Psoas muscle (tissue), 8 donors: Measurements from ENCODE around the gene FBF1. TPM values are rescaled to one million over a fixed set of nuclear protein-coding genes. Genes with fewer than 3 reads are reported as not detected.

ENCODE experiments used
- ATAC-seq, 4 donors: fragments of 200-7000 bp; cut with Tn5 transposase; one replicate each; pipeline ENCODE4 v1.9.1; 2020; ENCODE audit warnings: moderate library complexity in 3 of 4, mild to moderate bottlenecking in 2 of 4
- DNase-seq, 2 donors: peaks; one replicate each; pipeline ENCODE4 v3.0.0-alpha.2; 2020
- H3K27ac ChIP-seq: fragments of 200-600 bp; one replicate; pipeline ENCODE4 v1.8.0; 2022
- H3K27me3 ChIP-seq, 3 donors: fragments of 200-600 bp in 1 of 3; one replicate each; pipeline versions ENCODE4 v1.6.1 to v1.8.0; 2013 to 2022; ENCODE audit warnings: low read length in 2 of 3, mild to moderate bottlenecking in 2 of 3, moderate library complexity in 1 of 3; ENCODE audit not compliant: insufficient read depth in 3 of 3
- H3K36me3 ChIP-seq, 2 donors: fragments of 200-600 bp in 1 of 2; one replicate each; pipeline versions ENCODE4 v1.6.1 to v1.8.0; 2013 to 2022; ENCODE audit warnings: low read depth in 1 of 2, mild to moderate bottlenecking in 1 of 2, moderate library complexity in 1 of 2; ENCODE audit not compliant: insufficient read depth in 1 of 2
- H3K4me1 ChIP-seq: fragments of 200-600 bp; one replicate; pipeline ENCODE4 v1.8.0; 2022
- H3K4me3 ChIP-seq: fragments of 200-600 bp; one replicate; pipeline ENCODE4 v1.8.0; 2022; ENCODE audit warnings: mild to moderate bottlenecking
- H3K9me3 ChIP-seq: fragments of 200-600 bp; one replicate; pipeline ENCODE4 v1.8.0; 2022
- WGBS, 3 donors: extraction: QIAGEN DNeasy Blood & Tissue Kit; methylation state at CpG; one replicate each; pipeline versions ENCODE4 v1.1.6 to v1.1.7; 2013; 5-methylcytosine and 5-hydroxymethylcytosine counted together
- intact Hi-C, 2 donors: fragments of 100-400 bp; cut with DNase I; formaldehyde crosslinking; loops; one replicate each; pipeline versions ENCODE4 v1.11.0 to v1.14.2; 2022
- polyA plus RNA-seq, 3 donors: library from polyadenylated mRNA; stranded (reverse); fragments of 200-250 nt; gene quantifications; one replicate each; pipeline ENCODE4 v1.2.3, GENCODE V29; 2013
- total RNA-seq, 4 donors: library from RNA; stranded (reverse); fragmentation: NEBNext Ultra II Directional in 2 of 4; extraction: Animal tissue kit (Norgen Biotek cat#: 25700) in 2 of 4; gene quantifications; one replicate each; pipeline versions ENCODE4 v1.2.1 to v1.2.4, GENCODE V29; 2021 to 2023
- TF ChIP-seq, protein P1 (sequence below): fragments of 200-600 bp; IDR thresholded peaks from one replicate; pipeline ENCODE4 v1.8.0; 2022; ENCODE audit warnings: antibody characterized with exemption
- donor health status: healthy with polysubstance abuse.
- donor health status: DM: no; HTN: no; CAD: no; lungs with moderate emphysema.
- donor health status: Bipolar disorder and iron deficiency.
- donor health status: healthy.
- donor health status: DM: yes; HTN: yes; CAD: no.
- donor health status: DM: no; HTN: no; CAD: no.
- donor health status: DM: no; HTN: no; CAD: no.
- donor health status: DM: yes; HTN: yes; CAD: no.

Gene FBF1
- total and polyA plus RNA-seq, 7 donors, result 1.8 to 10.4 (median 3.7) TPM

DNA sequence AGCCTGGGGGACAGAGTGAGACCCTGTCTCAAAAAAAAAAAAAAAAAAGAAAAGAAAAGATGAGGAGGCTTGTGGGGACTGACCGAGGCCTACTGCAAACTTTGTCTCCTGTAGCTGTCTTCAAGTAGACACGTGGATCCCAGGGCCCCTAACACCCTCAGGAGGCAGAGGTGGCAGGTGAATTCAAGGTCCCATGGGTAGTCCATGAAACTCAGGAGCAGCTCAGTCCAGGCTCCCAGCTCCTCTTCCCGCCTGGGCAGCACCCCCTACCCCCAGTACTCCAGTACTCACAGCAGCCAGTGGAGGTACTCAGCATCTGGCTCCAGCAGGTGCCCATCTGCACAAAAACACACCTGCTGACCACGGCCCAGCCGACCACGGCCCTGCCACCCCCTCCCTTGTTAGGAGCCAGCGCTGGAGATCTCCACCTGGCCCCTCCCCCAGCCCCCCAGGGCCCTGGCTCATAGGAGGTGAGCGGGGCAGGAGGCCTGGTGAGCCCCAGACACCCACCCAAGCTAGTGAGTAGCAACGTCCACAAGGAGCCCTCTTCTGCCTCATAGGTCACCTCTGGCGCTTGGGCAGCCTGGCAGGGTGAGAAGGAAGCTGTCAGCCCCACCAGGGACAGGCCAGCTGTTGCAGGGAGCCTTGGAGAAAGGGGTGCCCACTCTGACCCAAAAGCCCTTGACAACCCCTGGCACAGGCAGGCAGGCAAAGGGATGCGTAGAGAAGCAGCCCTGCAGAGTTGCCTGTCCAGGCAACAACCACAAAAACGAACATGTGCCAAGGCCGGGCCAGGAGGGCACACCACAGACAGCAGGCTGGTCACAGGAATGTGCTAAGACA is 39.9 kb downstream of the FBF1 start:
- H3K9me3 ChIP-seq, result no peaks in the 10 kb centered on the region
- DNase-seq (no peak), ATAC-seq (no peak)
- H3K36me3 ChIP-seq, result peaks cover 5 to 61% of the 10 kb centered on the region in 2 donors
- intact Hi-C loops, result no loop called here
- no peaks in the 10 kb centered on the region for H3K27me3 ChIP-seq
- H3K4me1 ChIP-seq, result peaks cover 13% of the 10 kb centered on the region
- WGBS, 3 donors, result 77 to 82% (median 79%) methylated on average over 11 to 13 of the region's 13 CpGs
- no peak overlapping the region for H3K27ac ChIP-seq
- no peak overlapping the region for H3K4me3 ChIP-seq
- TF ChIP-seq, protein P1, sequence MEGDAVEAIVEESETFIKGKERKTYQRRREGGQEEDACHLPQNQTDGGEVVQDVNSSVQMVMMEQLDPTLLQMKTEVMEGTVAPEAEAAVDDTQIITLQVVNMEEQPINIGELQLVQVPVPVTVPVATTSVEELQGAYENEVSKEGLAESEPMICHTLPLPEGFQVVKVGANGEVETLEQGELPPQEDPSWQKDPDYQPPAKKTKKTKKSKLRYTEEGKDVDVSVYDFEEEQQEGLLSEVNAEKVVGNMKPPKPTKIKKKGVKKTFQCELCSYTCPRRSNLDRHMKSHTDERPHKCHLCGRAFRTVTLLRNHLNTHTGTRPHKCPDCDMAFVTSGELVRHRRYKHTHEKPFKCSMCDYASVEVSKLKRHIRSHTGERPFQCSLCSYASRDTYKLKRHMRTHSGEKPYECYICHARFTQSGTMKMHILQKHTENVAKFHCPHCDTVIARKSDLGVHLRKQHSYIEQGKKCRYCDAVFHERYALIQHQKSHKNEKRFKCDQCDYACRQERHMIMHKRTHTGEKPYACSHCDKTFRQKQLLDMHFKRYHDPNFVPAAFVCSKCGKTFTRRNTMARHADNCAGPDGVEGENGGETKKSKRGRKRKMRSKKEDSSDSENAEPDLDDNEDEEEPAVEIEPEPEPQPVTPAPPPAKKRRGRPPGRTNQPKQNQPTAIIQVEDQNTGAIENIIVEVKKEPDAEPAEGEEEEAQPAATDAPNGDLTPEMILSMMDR, result no peak

DNA sequence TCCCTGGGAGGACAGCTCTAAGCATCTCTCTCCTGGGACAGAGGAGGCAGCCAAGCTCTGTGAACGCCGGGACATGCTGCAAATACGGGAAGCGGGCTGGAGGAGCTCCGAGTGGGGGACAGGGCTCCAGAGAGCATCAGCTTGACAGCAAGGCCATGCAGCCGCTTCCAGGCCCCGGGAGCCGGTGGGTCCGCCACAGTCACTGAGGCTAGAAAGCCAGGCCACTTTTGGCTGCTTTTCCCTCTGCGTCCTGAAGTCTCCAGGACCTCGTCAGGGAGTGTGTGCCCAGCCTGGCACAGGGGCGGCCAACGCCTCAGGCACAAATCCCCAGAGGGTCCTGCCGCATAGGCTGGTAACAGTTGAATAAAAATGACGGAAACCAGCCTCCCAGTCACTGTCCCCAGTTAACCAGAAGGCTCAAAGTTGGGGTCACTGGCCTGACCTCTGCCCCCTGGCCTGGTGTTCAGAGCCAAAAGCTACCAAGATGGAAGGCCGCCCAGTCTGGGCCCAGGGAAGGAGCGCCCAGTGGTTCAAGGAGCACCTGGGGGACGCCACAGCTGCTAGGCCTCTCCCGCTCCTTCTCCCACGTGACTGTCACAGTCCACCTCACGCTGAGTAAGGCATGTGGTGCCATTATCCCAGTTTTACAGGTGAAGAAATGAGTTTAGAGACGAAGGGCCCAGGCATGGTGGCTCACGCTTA is 40.9 kb downstream of the FBF1 start:
- Histone ChIP-seq H3K27me3 (no peaks in the 10 kb centered on the region), H3K4me1 (peaks cover 23% of the 10 kb centered on the region), H3K27ac (no peak overlapping the region), H3K36me3 (peaks cover 5 to 61% of the 10 kb centered on the region in 2 donors), H3K4me3 (no peak overlapping the region), H3K9me3 (no peaks in the 10 kb centered on the region)
- ATAC-seq (no peak), DNase-seq (no peak)
- TF ChIP-seq, protein P1, result no peak
- 83 to 85% (median 85%) methylated on average over 23 of the region's 23 CpGs for WGBS, 3 donors
- intact Hi-C loops, result loop anchor here in 1 of 2 donors (5.0 kb wide), 1 partner anchor 133 kb away; the partner anchor contains the start of gene GALK1

DNA sequence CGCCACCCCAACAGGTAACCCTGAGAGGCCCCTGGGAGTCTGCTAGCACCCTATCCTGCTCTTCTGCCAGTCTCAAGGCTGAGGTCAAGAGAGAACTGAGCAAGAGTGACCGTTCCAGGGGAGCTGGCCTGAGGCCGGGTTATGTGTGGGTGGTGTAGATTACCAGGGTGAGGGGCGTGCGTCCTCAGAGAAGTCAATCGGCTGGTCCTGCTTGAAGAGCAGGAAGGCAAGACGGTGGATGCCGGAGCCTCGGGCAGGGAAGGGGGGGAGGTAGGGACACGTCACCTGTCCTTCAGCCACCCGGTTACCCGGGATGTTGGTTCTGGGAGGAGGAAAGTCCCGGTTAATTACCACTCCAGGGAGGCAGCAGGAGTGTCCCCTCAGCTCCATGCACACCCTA is 41.5 kb downstream of the FBF1 start:
- TF ChIP-seq, protein P1, result no peak
- Histone ChIP-seq H3K27me3 (no peaks in the 10 kb centered on the region), H3K4me3 (no peak overlapping the region), H3K9me3 (no peaks in the 10 kb centered on the region), H3K36me3 (peaks cover 5 to 61% of the 10 kb centered on the region in 2 donors), H3K27ac (no peak overlapping the region), H3K4me1 (peaks cover 26% of the 10 kb centered on the region)
- DNase-seq (no peak), ATAC-seq (no peak)
- intact Hi-C loops, result loop anchor here in 1 of 2 donors (5.0 kb wide), 1 partner anchor 132 kb away; the partner anchor contains the start of gene GALK1
- WGBS, 3 donors, result 82 to 91% (median 84%) methylated on average over 13 of the region's 13 CpGs

DNA sequence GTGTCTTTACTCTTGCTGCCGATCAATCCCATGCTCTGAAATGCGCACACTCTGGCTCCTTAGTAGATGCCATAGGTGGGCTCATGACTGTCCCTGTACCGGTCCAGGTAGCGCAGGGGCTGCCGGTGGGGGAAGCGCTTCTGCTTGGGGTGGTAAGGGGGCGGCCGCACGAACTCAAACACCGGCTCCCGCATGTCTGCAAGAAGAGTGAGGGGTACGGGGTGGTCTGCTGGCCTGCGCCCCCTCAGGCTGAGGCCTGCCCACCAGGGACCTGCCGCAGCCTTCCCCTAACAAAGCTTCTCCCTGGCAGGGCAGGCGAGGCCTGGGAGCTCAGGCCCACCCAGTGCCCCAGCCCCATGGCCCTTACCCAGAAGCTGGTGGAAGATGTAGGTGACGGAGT is 42.1 kb downstream of the FBF1 start:
- H3K4me3 ChIP-seq, result no peak overlapping the region
- DNase-seq, result no peak
- H3K36me3 ChIP-seq, result peaks cover 5 to 61% of the 10 kb centered on the region in 2 donors
- H3K27me3 ChIP-seq, result no peaks in the 10 kb centered on the region
- no peaks in the 10 kb centered on the region for H3K9me3 ChIP-seq
- WGBS, 3 donors, result 93 to 96% (median 94%) methylated on average over 16 of the region's 16 CpGs
- intact Hi-C loops, result loop anchor here in 1 of 2 donors (5.0 kb wide), 1 partner anchor 131 kb away; the partner anchor contains the start of gene GALK1
- H3K4me1 ChIP-seq, result peaks cover 22% of the 10 kb centered on the region
- TF ChIP-seq, protein P1, result no peak
- no peak overlapping the region for H3K27ac ChIP-seq
- no peak for ATAC-seq
